ENCODE data around the gene IMPDH1. TPM values are rescaled to one million over a fixed set of nuclear protein-coding genes. Genes with fewer than 3 reads are reported as not detected.

Gene IMPDH1
- 10 to 100 TPM; 81.1 to 81.7 TPM for total RNA-seq

- ChIA-PET CTCF (interaction anchor here (1.4 to 4.3 kb wide), 4 partner anchors 15 to 51 kb away, joined by 3 to 21 read pairs (median 6); no protein-coding TSS in a partner anchor), POLR2A (interaction anchor here (1.1 to 1.4 kb wide), 2 partner anchors 12 to 45 kb away, joined by 3 to 4 read pairs; no protein-coding TSS in a partner anchor)
These were observed at the start of gene IMPDH1 for GRCh38 chr7:128409596-128410450. TSS of gene IMPDH1 (minus strand) at chr7:128409982. CDS start at chr7:128409901, 81 bp downstream.

- ChIA-PET CTCF (interaction anchor here (1.0 to 3.1 kb wide), 4 partner anchors 15 to 43 kb away, joined by 5 to 113 read pairs (median 12); no protein-coding TSS in a partner anchor), POLR2A (interaction anchor here (0.6 to 1.4 kb wide), 2 partner anchors 33 to 372 kb away, joined by 3 to 5 read pairs; no protein-coding TSS in a partner anchor)
These were observed 49.7 kb upstream of the IMPDH1 start for GRCh38 chr7:128459394-128459878.

DNA sequence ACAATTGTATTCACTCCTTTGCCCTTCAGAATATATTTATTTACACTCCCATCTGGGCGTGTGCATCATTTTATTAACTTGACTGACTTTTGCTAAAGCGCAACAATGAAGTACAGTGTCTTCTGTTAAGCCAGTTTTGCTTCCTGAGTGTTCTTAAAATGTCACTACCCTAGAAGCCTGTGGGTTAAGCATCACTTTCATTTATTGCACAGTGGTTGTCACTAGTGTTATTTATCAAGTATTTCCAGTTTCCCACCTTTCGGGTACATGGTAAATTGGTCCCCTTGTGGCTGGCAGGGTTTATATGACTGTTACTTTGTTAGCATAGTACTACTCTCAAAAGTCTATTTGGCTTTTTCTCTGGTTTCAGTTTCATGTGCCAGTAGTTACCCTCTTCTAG lies 49.2 kb upstream of the IMPDH1 start:
- ChIA-PET POLR2A (interaction anchor here (1.4 kb wide), 1 partner anchor 32 kb away, joined by 5 read pairs; no protein-coding TSS in a partner anchor), CTCF (interaction anchor here (1.3 to 3.1 kb wide), 3 partner anchors 14 to 42 kb away, joined by 7 to 113 read pairs (median 16); no protein-coding TSS in a partner anchor)

DNA sequence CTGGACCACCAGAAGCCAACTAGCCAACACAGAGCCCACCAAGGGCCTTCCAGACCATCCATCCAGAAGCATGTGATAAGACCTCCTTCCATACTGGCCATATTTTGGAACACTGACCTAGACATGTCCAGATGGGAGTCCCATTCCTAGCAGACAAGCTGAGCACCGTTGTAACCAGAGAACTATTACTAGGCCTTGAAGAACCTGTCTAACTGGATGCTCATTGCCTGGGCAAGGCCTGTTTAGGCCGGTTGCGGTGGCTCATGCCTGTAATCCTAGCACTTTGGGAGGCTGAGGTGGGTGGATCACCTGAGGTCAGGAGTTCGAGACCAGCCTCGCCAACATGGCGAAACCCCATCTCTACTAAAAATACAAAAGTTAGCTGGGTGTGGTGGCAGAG lies 47.6 kb upstream of the IMPDH1 start:
- CTCF ChIA-PET: interaction anchor here (0.8 to 2.3 kb wide), 3 partner anchors 17 to 30 kb away, joined by 3 to 8 read pairs (median 3); no protein-coding TSS in a partner anchor
- POLR2A ChIA-PET: interaction anchor here (0.6 kb wide), 1 partner anchor 31 kb away, joined by 4 read pairs; no protein-coding TSS in a partner anchor

DNA sequence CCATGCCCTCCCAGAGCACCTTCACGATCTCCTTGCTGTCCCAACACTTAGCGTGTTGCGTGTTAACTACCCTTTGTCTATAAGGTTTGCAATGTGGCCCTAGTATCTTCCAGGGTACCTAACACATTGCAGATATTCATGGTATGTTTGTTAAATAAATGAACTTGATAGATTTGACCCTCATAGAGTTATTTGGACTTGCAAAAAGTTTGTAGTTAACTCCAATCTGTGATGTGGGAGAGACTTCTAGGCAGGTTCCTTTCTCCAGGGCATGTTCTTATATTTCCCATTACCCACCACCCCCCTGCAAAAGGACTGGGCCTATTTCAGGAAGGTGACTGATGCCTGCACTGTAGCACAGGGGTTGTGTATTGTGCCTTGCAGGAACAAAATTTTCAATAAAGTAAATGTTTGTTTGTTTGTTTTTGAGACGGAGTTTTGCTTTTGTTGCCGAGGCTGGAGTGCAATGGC lies 46.5 kb upstream of the IMPDH1 start:
- ChIA-PET CTCF (interaction anchor here (1.1 to 2.3 kb wide), 3 partner anchors 29 to 44 kb away, joined by 3 to 8 read pairs (median 4); no protein-coding TSS in a partner anchor), POLR2A (no interaction called here)

DNA sequence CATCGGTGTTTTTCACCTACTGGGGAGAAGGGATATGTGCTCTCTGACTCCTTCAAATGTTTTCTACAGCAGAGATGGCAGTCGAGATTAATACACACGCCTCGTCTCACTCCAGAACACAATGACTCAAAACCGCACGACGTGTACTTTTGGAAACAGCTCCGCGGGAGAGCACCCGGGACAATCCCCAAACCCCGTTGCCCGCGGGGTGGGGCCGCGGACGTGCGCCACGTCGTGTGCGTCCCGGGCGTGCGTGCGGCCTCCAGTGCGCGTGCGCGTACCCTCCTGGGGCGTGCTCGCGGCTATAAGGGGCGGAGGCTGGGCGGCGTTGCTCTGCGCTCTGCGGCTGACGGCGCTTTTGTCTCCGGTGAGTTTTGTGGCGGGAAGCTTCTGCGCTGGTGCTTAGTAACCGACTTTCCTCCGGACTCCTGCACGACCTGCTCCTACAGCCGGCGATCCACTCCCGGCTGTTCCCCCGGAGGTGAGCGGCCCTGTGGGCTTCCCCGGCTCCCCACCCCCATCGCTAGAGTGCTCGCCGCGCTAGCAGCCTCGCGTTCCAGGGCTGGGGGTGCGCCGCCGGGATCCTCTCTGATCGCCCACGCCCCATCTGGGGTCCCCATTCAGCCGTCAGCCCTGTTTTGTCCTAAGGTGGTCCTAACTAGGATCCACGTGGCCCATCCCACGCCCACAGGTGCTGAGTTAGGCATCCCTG lies 45.9 kb upstream of the IMPDH1 start, which contains the start of gene HILPDA:
HILPDA (plus strand) TSS at position 336 of the 712 bp plus-strand sequence. CDS start 1,391 bp downstream, outside the sequence.
- CTCF ChIA-PET: interaction anchor here (0.7 to 1.4 kb wide), 7 partner anchors 12 to 44 kb away, joined by 3 to 10 read pairs (median 4); no protein-coding TSS in a partner anchor
- POLR2A ChIA-PET: interaction anchor here (0.8 to 0.9 kb wide), 2 partner anchors 28 to 46 kb away, joined by 3 read pairs; partner anchors contain the start of gene IMPDH1

GRCh38 chr7:128454808-128455542 lies 45.2 kb upstream of the IMPDH1 start:
- ChIA-PET POLR2A (interaction anchor here (0.8 to 0.9 kb wide), 2 partner anchors 28 to 45 kb away, joined by 3 read pairs; partner anchors contain the start of gene IMPDH1), CTCF (interaction anchor here (0.7 to 1.4 kb wide), 7 partner anchors 11 to 43 kb away, joined by 3 to 10 read pairs (median 4); no protein-coding TSS in a partner anchor)

DNA sequence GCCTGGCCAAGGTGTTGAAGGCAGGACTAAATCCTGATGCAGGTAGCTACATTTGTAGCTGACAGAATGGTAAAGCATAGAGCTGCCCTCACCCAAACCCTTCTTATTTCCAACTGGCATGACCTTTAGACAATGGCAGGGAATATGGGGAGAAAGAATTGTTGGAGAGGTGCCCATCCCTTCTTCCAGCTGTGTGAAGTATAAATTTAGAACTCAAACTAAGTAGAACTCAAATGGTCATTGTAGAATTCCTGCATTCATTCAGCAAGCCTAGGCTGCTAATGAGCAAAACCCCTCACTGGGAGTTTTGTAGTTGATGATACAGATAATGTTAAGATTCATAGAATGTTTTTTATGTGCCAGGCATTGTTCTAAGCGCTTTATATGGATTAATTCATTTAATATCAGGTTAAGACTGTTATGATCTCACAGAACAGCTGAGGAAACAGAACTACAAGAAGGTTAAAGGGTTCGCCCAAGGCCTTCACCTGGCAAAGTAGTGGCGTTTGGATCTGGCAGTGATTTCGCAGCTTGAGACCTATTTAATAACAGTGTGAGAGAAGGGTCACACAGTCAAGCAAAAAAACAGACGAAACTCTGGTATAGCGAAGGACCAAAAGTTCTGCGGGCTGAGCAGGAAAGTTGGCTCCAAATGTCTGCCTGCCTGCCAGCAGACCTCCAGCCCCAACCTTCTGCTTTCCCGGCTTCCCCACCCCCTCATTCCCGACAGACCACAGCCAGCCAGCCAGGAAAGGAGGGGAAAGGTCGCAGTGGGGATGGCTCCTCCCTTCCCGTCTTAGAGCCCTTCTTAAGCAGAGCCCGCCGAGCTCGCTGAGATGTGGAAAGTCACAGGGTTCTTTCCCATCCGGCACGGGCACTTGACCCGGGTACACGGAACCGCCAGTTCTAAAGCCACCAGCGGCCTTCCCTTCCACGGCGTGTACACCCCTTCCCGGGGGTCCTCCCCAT lies 44.3 kb upstream of the IMPDH1 start:
- POLR2A ChIA-PET: no interaction called here
- CTCF ChIA-PET: interaction anchor here (0.6 to 2.9 kb wide), 6 partner anchors 12 to 1168 kb away, joined by 3 to 20 read pairs (median 3); no protein-coding TSS in a partner anchor

GRCh38 chr7:128452552-128452951 lies 42.8 kb upstream of the IMPDH1 start:
- CTCF ChIA-PET: interaction anchor here (1.2 to 2.9 kb wide), 2 partner anchors 26 to 28 kb away, joined by 3 to 20 read pairs; no protein-coding TSS in a partner anchor
- POLR2A ChIA-PET: no interaction called here

DNA sequence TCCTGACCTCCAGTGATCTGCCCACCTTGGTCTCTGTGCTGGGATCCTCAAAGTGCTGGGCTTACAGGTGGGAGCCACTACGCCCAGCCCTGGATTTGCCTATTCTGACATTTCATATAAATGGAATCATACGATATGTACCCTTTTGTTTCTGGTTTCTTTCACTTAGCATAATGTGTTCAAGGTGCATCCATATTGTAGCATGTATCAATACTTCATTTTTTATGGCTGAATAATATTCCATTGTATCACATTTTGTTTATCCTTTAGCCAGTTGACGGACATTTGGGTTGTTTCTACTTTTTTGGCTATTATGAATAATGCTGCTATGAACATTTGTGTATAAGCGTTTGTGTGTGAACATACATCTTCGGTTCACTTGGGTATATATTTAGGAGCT lies 41.1 kb upstream of the IMPDH1 start:
- CTCF ChIA-PET: no interaction called here

DNA sequence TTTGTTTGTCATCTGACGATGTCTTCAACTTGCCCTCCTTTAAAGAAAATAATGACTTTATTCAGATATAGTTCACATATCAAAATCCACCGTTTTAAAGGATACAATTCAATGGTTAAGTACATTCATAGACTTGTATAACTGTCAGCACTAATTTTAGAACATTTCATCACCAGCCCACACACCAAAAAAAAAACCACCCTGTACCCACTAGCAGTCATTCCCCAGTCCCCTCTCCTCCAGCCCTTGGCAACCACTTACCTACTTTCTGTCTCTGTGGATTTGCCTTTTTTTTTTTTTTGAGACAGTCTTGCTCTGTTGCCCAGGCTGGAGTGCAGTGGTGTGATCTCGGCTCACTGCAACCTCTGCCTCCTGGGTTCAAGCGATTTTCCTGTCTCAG lies 40.6 kb upstream of the IMPDH1 start:
- ChIA-PET POLR2A (no interaction called here), CTCF (no interaction called here)

More for the DNA sequence above, 41.1 kb upstream of the IMPDH1 start:
- POLR2A ChIA-PET: no interaction called here

DNA sequence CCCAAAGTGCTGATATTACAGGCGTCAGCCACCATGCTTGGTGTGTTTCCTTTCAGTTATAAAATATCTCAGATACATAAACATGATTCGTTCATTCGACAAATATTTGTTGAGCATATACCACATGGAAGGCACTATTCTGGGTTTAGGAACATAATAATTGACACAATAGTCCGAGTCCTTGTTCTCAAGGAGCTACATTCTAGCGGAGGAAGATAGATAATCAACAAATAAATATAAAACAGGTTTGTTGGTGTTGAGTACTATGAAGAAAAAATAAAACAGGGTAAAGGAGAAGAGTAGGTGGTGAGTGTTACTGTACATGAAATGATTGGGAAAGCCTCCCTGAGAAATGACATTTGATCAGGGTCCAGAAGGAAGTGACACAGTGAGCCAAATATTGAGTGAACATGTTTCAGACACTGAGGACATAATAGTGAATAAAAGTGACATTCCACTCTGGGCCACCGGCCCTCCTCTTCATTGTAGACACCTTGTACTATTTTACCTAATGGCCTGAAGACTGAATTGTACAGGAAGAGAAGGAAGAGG lies 39.0 kb upstream of the IMPDH1 start:
- CTCF ChIA-PET: interaction anchor here (1.3 kb wide), 1 partner anchor 22 kb away, joined by 5 read pairs; no protein-coding TSS in a partner anchor
- POLR2A ChIA-PET: no interaction called here

DNA sequence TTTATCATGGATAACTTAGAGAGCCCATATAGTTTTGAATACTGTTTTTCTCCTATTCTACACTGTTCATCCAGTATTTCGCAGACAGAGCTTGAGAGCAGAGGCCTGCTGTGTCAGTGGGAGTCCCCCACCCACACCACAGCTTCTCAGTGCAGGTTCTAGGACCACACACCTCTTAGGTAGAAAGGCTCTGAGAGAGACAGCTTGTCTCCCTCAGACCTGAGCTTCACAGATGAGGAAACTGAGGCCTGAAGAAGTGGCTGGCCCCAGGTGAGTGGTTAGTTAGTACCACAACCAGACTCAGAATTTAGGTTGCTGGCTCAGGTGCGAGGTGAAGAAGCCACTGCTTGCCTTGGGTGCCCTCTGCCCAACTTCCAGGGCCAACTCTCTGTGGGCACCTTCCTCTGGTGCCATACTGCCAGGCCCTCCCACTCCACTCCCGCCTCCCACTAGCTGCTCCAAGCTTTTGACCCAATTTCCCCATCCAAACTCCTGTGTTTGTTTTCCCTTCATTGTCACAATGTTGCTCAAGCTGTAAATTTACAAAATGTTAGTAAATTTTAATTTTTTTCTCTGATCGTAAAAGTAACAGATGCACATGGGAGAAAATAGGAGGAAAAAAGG lies 38.3 kb upstream of the IMPDH1 start:
- ChIA-PET CTCF (interaction anchor here (0.9 to 1.3 kb wide), 2 partner anchors 21 to 29 kb away, joined by 3 to 5 read pairs; no protein-coding TSS in a partner anchor), POLR2A (no interaction called here)

DNA sequence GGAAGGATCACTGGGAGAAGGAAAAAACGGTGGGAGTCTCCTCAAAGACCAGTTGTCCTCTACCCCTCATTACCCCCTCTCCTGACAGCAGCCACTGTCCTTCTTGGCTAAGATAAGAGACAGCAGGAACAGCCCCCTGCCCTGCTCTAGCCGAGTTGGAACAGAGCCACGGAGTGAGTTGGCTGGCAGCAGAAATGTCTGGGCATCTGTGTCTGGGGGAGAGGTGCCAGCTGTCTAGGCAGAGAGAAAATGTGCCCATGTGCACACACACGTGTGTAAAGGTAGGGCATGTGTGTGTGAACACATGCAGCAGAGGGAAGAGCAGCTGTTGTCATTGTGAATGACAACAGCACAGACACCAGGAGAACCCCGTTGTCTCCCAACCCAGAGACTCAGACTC lies 36.5 kb upstream of the IMPDH1 start:
- ChIA-PET POLR2A (no interaction called here), CTCF (interaction anchor here (0.5 to 3.8 kb wide), 3 partner anchors 14 to 805 kb away, joined by 3 to 16 read pairs (median 4); no protein-coding TSS in a partner anchor)

DNA sequence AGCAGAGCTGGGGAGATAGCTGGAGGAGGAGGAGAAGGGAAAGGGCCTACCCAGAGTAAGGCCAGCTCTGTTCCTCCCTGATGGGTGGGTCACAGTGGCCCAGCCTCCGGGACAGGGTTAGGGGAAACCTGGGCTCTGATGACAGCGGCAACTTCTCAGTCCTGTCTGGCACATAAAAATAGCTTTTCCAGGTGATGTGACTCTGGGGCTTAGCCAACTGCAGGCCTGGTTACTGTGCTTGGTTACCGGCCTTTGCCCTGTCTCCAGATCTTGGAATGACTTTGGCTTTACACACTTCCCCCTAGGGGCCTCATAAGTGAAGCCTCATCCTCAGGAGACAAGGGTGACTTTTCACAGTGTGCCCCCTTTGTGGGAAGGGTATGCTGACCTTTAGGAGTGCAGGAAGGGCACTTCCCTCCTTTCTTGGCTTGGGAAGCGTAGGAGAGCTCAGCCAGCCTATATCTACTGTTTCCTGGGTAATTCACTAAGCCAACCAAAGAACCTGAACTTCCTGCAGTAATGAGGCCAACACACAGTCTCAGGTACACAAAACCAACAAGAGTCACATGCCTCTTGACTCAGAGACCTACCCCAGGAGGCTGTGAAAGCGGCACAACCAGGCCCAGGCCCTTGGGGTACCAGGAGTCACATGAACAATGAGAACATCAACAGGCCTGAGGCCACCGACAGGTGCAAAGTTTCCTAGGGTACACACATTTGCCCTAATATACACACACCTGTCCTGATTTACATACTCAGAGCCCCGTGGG lies 34.2 kb upstream of the IMPDH1 start:
- POLR2A ChIA-PET: no interaction called here
- CTCF ChIA-PET: interaction anchor here (1.0 to 3.8 kb wide), 4 partner anchors 10 to 16 kb away, joined by 3 to 16 read pairs (median 6); partner anchors contain the start of gene HILPDA
